Fibroblast of gingiva (primary cell): ENCODE measurements around the gene CDC37L1.
A peak's percentile ranks its signal among the peaks of the same experiment; 100 is the strongest.
"Not testable (repeated sequence)": the region's sequence is repeated elsewhere in the genome, so short reads cannot be mapped to it uniquely, and the experiment has no call there.

Experiments
- DNase-seq: peaks from one replicate; pipeline ENCODE4 v3.0.0-alpha.2; 2011; ENCODE audit warnings: low read depth

CDC37L1 gene

DNA sequence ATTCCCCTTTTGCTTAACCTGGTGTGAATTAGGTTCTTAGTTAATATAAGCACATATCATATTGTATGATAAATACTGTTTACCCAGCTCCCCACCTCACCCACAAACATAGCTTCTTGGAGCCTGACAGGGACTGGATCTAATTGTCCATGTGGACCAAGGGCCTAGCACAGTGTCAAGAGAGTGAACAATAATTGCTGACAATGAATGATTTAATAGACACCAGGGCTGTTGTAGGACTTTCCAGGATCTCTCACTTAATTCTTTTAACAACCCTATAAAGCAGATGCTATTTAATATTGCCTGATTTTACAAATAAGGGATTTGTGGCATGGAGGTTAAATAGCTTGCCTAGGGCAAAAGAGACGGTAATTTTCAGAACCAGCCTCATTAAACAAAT is 36.8 kb downstream of the CDC37L1 start:
- no peak for DNase-seq

DNA sequence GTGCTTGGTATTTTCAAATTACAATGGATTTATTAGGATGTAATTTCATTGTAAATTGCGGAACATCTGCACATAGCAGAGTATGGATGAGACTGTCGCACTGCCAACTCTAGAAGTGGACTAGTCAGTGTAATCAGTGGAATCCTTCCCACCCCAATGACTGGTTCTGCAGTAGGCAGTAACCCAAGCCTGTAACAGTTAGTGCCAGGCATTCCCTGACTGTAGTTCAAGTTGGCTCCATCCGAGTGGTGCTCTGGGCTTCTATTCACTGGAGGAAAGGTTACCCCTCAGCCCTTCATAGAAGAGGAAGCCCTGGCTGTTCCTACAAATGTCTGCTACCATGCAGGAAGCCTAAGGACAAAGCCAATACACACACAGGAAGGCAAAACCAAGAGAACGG is 38.4 kb downstream of the CDC37L1 start:
- peak; percentile 51 for DNase-seq

DNA sequence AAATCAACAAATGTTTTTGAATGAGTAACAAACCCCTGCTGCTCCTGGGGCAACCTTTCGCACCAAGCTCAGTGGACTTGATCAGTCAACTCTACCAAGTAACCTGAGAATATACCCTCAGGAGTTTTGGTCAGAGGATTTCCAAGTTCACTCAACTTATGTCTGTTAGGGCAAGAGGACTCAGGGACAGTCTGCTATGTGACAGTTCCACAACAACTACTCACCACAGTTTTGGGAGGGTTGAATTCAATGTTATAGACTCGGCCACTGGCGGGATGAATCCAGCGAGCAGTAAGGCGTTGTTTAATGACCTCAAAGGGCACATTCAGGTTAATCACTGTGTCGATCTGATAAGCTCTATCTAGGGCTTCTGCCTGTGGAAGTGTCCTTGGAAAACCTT is 39.5 kb downstream of the CDC37L1 start:
- DNase-seq: no peak

DNA sequence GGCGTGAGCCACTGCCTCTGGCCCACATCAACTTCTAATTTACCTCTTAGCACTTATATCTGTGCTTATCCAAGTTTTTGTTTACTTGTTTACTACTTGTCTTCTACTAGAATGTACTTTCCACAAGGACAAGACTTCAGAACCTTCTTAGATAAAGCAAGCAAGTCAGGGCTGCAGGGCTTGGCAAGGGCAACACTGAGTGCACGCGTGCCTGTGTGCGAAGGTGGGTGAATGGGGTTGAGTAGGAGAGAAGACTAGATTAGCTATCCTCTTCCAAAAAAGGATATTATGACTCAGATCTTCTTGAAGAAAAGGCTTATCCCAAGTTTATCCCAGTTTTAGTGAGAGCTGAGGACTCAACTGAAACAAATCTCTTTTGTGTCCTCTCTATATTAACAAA is 42.4 kb downstream of the CDC37L1 start:
- DNase-seq: no peak

DNA sequence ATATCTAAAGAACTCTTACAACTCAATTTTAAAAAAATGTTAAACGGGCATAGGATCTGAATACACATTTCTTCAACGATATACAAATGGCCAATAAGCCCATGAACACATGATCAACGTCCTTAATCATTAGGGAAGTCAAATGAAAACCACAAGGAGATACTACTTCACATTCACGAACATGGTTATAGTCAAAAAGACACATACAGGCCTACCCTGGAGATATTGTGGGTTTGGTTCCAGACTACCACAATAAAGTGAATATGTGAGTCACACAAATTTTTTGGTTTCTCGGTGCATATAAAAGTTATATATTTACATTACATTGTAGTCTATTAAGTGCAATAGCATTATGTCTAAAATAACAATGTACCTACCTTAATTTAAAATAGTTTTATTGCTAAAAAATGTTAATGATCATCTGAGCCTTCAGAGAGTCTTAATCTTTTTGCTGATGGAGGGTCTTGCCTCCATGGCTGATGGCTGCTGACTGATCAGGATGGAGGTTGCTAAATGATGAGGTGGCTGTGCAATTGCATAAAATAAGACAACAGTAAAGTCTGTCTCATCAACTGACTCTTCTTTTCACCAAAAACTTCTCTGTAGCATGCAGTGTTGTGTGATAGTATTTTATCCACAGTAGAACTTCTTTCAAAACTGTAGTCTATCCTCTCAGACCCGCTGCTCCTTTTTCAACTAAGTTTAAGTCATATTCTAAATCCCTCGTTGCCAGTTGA is 46.5 kb downstream of the CDC37L1 start:
- DNase-seq: no peak

DNA sequence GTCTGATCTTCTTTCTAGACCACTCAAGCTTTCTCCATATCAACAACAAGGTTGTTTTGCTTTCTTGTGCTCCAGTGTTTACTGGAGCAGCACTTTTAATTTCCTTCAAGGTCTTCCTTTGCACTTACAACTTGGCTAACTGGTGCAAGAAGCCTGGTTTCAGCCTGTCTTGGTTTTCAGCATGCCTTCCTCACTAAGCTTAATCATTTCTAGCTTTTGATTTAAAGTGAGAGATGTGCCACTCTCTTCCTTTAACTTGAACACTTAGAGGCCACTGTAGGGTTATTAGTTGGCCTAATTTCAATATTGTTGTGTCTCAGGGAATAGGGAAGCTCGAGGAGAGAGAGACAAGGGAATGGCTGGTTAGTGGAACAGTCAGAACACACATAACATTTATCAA is 48.2 kb downstream of the CDC37L1 start:
- no peak for DNase-seq

DNA sequence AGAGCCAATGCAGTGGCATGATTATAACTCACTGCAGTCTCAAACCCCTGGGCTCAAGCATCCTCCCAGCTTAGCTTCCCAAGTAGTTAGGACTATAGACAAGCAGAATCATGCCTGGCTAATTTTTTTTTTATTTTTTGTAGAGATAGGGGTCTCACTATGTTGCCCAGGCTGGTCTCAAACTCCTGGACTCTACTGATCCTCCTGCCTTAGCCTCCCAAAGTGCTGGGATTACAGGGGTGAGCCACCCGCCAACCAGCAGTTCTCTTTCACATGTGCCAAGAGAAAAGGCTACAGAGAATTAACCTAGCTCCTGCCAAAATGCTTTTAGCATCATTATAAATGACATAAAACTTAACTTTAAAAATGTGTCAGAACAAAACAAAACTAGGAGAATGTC is 53.5 kb downstream of the CDC37L1 start:
- DNase-seq: no peak

DNA sequence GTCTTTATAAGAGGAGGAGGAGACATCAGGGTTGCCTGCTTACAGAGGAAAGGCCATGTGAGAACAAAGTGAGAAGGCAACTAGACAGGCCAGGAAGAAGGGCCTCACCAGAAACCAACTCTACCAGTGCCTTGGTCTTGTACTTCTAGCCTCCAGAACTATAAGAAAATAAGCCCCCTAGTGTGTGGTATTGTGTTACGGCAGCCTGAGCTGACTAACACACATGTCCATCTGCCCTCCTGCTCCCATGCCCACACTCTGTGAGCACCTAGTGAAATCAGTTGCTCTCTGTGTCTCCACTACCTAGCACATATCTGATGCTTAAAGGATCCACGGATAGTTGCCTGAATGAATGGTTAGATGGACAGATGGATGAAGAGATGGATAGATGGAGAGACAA is 54.8 kb downstream of the CDC37L1 start:
- no peak for DNase-seq

DNA sequence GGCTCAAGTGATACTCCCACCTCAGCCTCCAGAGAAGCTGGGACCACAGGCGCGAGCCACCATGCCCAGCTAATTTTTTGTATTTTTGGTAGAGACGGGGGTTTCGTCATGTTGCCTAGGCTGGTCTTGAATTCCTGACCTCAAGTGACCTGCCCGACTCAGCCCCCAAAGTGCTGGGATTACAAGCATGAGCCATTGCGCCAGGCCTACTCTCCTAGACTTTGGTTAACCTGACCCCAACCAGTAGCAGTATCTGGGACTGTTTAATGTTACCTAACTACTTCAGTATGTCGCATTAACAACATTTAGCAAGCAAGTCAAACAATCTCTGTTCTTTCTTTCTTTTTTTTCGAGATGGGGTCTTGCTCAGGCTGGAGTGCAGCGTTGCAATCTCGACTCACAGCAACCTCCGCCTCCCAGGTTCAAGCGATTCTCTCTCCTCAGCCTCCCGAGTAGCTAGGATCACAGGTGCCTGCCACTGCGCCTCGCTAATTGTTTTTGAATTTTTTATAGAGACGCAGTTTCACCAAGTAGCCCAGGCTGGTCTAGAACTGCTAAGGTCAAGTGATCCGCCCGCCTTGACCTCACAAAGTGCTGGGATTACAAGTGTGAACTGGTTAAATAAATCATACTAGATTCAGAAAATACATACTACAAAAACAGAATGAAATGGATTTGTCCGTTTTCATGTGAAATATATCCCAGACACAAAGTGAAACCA is 59.7 kb downstream of the CDC37L1 start:
- DNase-seq: peak; percentile 48

DNA sequence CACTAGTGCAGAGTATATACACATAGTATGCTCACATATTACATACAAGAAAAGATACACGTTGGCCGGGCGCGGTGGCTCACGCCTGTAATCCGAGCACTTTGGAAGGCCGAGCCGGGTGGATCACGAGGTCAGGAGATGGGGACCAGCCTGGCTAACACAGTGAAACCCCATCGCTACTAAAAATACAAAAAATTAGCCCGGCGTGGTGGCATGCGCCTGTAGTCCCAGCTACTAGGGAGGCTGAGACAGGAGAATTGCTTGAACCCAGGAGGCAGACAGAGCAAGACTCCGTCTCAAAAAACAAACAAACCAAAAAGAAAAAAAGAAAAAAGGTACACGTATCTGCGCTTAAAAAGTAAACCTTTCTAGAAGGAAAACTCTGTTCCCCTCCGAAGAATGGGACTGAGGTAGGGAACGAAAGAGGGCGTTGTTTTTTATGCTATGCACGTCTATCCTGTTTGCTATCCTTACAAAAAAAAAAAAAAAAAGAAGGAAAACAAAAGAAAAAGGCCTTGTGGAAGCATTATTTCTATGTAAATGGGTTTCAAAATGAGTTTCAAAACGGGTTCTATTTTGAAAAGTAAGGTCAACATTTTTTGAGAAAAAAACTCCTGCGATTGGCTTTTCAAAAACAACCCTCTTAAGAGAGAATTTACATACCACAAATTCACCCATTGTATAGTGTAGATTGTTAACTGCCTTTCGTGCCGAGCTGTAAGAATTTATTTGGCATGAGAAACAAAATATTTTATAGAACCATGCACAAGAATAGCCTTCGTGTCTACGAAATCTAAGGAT is 60.4 kb downstream of the CDC37L1 start:
- DNase-seq: peak; percentile 34

DNA sequence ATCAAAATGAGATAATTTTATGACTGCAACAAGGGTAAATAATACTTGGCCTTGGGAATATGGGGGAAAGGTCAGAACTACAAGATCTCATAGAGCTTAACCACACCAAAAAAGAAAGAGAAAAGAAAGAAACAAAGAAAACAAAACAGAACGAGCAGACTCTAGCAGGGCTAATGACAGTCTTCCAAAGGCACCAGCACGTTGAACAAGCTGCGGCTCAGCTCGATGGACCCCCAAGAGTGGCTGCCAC is 60.9 kb downstream of the CDC37L1 start:
- DNase-seq: no peak

DNA sequence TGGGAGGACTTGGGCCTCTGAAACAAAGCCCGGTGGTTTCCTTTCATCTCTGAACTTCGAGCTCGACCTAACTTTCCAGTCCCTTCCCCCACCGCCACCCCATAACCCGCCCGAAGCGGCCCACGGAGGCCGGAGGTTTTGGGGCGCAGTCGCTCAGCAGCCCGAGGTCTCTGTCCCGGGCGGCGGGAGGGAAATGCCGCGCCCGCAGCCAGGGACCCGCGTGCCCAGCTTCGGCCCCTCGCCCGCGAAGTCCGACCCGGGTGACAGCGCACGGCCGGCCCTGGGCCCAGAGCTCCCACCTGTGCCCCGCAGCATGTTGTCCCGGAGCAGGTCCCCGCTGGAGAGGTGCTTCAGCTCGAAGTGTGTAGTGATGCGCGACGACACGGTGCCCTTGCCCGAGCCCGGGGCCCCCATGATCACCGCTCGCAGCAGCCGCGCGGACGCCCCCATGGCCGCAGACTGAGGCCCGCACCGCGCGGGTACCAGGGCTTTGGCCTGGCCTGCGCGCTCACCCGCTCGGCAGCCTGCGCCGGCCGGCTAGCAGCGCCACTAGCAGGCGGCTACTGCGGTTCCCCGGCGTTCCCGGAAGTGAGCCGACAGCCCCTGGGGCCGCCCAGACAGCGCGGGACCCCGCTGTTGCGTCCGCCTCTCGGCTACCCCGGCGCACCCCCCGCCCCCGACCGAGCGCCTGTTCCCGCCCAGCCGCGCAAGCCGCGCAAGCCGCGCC is 61.4 kb downstream of the CDC37L1 start, which contains the start of gene AK3:
TSS of gene AK3 (minus strand) at position 565 of the 727 bp plus-strand sequence. CDS start at position 450, 115 bp downstream.
- DNase-seq: peak; percentile 88

DNA sequence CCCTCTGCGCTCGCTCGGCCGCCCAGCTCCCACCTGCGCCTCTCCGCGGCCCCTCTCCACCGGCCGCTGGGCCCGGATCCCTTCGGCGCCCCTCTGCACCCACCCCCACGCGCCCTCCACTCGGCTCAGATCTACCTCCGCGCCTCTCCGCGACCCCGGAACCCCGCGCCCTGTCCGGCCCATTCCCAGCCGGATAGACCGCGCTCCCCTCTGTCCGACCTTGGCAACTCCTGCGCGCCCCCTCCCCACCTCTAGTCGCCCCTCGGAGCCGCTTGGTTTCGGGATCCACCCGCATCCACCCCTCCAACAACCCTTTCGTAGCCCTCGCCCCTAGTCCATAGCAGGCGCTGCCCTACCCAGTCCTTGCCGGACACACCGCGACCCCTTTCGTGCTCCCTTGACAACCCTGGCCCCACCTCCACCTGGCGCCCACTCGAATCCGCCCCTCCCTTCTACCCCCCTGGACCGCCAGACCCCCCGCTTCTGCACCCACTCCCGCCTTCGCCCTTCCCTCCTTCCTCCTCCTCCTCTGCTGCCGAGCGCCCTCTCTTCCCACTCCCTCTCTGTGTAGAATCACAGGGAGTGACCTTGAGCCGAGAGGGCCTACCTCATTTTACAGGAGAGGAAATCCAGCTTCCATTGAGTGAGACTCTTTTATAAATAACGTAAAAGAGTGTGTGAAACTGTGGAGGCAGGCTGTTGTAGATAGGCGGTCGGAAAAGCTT is 62.2 kb downstream of the CDC37L1 start:
- peak; percentile 9 for DNase-seq

DNA sequence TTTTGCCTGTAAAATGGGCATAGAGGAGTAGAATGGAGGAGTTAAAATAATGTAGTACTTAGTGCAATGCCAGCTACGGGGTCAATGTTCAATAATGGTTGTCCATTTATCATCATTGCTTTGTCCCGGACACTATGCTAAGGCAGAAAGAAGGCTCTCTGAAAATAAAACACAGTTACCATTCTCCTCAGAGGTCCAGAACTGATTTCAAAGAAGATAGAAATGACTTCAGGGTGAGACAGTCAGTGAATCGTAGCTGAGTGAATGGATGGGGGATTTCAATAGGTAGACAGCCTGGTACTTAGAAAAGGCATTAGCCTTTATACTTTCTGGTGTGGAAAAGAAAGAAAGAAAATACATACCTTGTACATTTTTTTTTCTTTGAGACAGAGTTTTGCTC is 62.9 kb downstream of the CDC37L1 start:
- DNase-seq: no peak

DNA sequence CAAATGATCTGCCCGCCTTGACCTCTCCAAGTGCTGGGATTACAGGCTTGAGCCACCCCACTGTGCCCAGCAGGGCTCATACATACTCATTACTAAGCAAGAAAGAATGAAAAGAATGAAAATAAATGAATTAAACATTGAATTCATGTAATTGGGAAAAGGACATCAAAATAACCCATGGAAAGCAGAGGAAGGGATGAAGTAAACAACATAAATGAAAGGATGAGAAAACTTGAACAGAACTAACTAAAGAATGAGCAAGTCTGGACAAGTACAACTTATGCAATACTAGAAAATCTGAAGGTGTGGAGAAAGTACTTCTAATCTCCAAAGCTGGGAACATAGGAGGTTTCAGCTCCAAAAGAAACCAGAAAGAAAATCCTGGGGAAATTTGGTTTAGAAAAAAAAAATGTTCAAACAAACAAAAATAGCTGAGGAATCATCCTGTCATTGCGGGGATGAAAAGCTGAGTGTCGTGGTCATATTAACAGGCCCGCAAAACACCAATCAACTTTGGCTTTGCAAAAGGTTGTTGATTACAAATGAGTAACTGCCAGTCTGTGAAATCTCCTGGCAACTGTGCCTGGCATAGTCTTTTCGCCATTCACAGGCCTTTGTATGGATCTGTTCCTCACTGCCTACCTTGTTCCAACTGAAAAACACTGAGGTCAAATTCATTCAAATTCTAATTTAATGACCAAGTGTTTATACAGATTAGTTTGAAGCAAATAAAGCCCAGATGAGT is 63.9 kb downstream of the CDC37L1 start:
- DNase-seq: no peak

DNA sequence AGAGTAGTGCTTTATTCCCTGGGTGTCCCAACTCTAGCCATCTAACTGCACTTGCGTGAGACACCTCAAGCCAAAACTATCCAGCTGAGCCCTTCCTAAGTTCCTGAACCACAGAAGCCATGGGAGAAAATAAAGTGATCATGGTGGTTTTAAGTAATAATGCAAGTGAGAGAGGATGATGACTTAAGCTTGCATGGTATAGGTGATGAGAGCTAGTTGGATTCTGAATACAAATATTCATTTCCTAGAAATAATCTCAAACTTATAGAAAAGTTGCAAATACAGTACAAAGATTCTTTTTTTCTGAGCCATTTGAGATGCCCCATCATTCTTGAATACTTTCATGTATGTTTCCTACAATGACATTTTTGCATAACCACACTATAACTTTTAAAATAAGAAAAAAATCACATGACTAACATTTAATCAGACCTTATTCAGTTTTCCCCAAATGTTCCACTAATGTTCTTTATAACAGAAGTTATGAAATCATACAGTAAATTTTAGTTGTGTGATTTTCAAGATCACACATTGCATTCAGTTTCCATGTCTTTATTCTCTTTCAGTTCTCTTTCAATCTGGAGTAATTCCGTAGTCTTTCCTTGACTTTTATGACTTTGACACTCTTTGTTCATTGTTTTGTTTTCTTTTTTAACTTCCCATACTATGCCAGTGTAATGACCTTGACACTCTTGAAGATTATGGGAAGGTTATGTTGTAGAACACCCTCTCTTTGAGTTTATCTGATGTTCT is 67.1 kb downstream of the CDC37L1 start:
- no peak for DNase-seq

DNA sequence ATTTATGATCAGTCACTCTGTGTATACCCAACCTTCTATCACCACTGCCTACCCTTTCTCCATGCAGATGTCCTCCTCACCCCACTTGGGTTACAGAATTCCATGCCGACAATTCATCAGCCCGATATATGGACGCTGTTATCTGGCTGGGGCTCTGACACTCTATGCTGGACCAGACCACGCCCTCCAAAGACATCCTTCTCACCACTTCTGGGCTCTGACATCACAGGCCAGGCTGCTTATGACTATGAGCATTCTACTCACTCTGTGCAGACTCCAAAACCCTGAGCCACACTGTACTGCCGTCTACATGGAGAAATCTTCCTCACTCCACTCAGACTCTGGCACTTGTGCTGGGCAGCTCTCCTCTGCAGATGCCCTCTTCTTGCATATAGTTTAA is 69.2 kb downstream of the CDC37L1 start:
- DNase-seq: no peak

DNA sequence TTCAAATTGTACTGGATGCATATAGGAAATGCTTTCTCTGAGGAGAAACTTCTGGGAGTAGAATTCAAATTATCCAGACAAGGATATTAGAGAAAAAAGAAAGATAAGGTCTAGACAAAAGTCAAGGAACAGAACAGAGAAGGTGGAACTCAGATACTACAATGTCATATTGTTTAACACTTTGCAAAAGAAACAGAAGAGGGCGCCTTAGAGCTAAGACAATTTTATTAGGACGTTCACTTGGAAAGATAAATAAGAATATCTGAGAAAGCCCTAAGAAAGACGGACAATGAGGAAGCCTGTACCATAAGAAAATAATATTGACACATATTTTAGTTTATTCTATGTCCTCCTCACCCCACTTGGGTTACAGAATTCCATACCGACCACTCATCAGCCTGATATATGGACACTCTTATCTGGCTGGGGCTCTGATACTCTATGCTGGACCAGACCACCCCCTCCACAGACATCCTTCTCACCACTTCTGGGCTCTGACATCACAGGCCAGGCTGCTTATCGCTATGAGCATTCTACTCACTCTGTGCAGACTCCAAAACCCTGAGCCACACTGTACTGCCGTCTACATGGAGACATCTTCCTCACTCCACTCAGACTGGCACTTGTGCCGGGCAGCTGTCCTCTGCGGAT is 70.8 kb downstream of the CDC37L1 start:
- peak; percentile 31 for DNase-seq

DNA sequence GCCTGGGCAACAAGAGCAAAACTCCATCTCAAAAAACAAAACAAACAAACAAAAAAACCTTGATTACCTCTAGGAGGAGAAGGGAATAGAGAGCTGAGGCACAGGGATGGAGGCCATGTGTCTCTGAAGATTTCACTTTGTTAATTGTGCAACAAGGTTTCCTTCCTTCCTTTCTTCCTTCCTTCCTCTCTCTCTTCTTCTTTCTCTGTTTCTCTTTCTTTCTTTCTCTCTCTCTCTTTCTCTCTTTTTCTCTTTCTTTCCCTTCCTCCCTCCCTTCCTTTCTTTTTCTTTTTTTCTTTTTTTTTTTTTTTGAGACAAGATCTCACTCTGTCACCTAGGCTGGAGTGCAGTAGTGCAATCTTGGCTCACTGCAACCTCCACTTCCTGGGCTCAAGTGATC is 75.2 kb downstream of the CDC37L1 start:
- DNase-seq: not testable (repeated sequence)
